ENCODE data around the gene PFKFB3. TPM values are rescaled to one million over a fixed set of nuclear protein-coding genes. Genes with fewer than 3 reads are reported as not detected.

Gene PFKFB3
- polyA plus RNA-seq, 3 donors: 12.2 to 101 (median 15.8) TPM

DNA sequence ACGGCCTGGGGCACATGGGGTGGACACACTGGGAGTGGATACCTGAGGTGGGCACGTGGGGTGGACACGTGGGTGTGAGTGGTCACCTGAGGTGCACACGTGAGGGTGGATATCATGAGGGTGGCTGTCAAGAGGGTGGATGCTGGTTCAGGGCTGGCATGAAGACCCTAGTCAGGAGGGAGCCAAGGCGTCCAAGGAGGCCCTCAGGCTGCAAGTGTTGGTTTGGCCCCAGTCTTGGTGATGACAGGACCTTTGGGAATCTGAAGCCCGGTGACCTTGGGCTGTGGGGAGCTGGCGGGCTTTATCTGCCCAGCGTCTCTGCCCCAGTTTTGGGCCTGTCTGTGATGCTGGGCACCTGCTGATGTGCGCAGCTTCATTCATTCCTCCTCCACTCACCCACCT, 24.9 kb upstream of the PFKFB3 start:
- Mint-ChIP-seq H3K4me1 (peaks cover 26% of the 10 kb centered on the region), H3K9me3 (peaks cover 0 to 2% (median 0%) of the 10 kb centered on the region in 7 donors), H3K36me3 (peaks cover 35 to 41% of the 10 kb centered on the region in 2 donors), H3K27ac (peak overlapping the region in 2 of 7 donors; percentile 15 to 20), H3K4me3 (no peak overlapping the region), H3K27me3 (ENCODE audit: low read depth in 3 of 3) (peaks cover 1 to 2% (median 2%) of the 10 kb centered on the region in 3 donors)
- peaks cover 0 to 12% of the 10 kb centered on the region in 2 donors for H3K36me3 ChIP-seq (replicated peaks in 1 of 2; ENCODE audit: control insufficient read depth in 1 of 2, insufficient read depth in 2 of 2, low read length in 2 of 2)
- no peak overlapping the region for H3K4me2 ChIP-seq (replicated peaks; ENCODE audit: extremely low read depth, low read length, poor library complexity, severe bottlenecking)
- intact Hi-C loops (cut with micrococcal nuclease): no loop called here
- H3K4me1 ChIP-seq (ENCODE audit: control insufficient read depth in 1 of 2, insufficient read depth in 2 of 2, low read length in 2 of 2): peaks cover 3 to 16% of the 10 kb centered on the region in 2 donors
- no peak overlapping the region for H2AFZ ChIP-seq (ENCODE audit: insufficient read depth, low read depth, low read length, poor library complexity, severe bottlenecking)
- no peak for DNase-seq
- H3K79me2 ChIP-seq (ENCODE audit: insufficient read depth, low read length): peaks cover 71% of the 10 kb centered on the region
- no peaks in the 10 kb centered on the region for H3K27me3 ChIP-seq (ENCODE audit: control insufficient read depth in 2 of 2, insufficient read depth in 2 of 2, low read length in 2 of 2)
- no peak overlapping the region for H3K9ac ChIP-seq (ENCODE audit: insufficient read depth, low read length, poor library complexity, severe bottlenecking)
- TF ChIP-seq, protein P1, sequence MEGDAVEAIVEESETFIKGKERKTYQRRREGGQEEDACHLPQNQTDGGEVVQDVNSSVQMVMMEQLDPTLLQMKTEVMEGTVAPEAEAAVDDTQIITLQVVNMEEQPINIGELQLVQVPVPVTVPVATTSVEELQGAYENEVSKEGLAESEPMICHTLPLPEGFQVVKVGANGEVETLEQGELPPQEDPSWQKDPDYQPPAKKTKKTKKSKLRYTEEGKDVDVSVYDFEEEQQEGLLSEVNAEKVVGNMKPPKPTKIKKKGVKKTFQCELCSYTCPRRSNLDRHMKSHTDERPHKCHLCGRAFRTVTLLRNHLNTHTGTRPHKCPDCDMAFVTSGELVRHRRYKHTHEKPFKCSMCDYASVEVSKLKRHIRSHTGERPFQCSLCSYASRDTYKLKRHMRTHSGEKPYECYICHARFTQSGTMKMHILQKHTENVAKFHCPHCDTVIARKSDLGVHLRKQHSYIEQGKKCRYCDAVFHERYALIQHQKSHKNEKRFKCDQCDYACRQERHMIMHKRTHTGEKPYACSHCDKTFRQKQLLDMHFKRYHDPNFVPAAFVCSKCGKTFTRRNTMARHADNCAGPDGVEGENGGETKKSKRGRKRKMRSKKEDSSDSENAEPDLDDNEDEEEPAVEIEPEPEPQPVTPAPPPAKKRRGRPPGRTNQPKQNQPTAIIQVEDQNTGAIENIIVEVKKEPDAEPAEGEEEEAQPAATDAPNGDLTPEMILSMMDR (IDR thresholded peaks at IDR 0.05): no peak
- WGBS (ENCODE audit: insufficient coverage): 96% methylated on average over 8 of the region's 9 CpGs
- H3K4me3 ChIP-seq (replicated peaks in 1 of 3; ENCODE audit: low read depth in 2 of 3, low read length in 3 of 3): no peak overlapping the region
- H4K20me1 ChIP-seq (ENCODE audit: insufficient read depth, low read length): peaks cover 94% of the 10 kb centered on the region
- H3K9me3 ChIP-seq (replicated peaks in 1 of 2; ENCODE audit: control insufficient read depth in 1 of 2, insufficient read depth in 1 of 2, low read length in 2 of 2): no peaks in the 10 kb centered on the region
- H3K27ac ChIP-seq (ENCODE audit: low read depth in 1 of 2, low read length in 2 of 2): no peak overlapping the region

GRCh38 chr10:6178581-6178980, 24.2 kb upstream of the PFKFB3 start:
- Mint-ChIP-seq H3K36me3 (peaks cover 33 to 35% of the 10 kb centered on the region in 2 donors), H3K9me3 (peaks cover 0 to 2% (median 0%) of the 10 kb centered on the region in 7 donors), H3K27ac (peak overlapping the region in 1 of 7 donors; percentile 15), H3K27me3 (ENCODE audit: low read depth in 3 of 3) (peaks cover 0 to 2% (median 1%) of the 10 kb centered on the region in 3 donors), H3K4me1 (peaks cover 19% of the 10 kb centered on the region), H3K4me3 (no peak overlapping the region)
- WGBS (ENCODE audit: insufficient coverage): 98% methylated on average over 12 of the region's 17 CpGs
- H3K4me1 ChIP-seq (ENCODE audit: control insufficient read depth in 1 of 2, insufficient read depth in 2 of 2, low read length in 2 of 2): peaks cover 0 to 13% of the 10 kb centered on the region in 2 donors
- intact Hi-C loops (cut with micrococcal nuclease): no loop called here
- peaks cover 87% of the 10 kb centered on the region for H4K20me1 ChIP-seq (ENCODE audit: insufficient read depth, low read length)
- peaks cover 0 to 10% of the 10 kb centered on the region in 2 donors for H3K36me3 ChIP-seq (replicated peaks in 1 of 2; ENCODE audit: control insufficient read depth in 1 of 2, insufficient read depth in 2 of 2, low read length in 2 of 2)
- TF ChIP-seq, protein P1 (IDR thresholded peaks at IDR 0.05): no peak
- DNase-seq: no peak
- H3K9ac ChIP-seq (ENCODE audit: insufficient read depth, low read length, poor library complexity, severe bottlenecking): no peak overlapping the region
- H2AFZ ChIP-seq (ENCODE audit: insufficient read depth, low read depth, low read length, poor library complexity, severe bottlenecking): no peak overlapping the region
- H3K27me3 ChIP-seq (ENCODE audit: control insufficient read depth in 2 of 2, insufficient read depth in 2 of 2, low read length in 2 of 2): no peaks in the 10 kb centered on the region
- no peaks in the 10 kb centered on the region for H3K9me3 ChIP-seq (replicated peaks in 1 of 2; ENCODE audit: control insufficient read depth in 1 of 2, insufficient read depth in 1 of 2, low read length in 2 of 2)
- no peak overlapping the region for H3K27ac ChIP-seq (ENCODE audit: low read depth in 1 of 2, low read length in 2 of 2)
- no peak overlapping the region for H3K4me2 ChIP-seq (replicated peaks; ENCODE audit: extremely low read depth, low read length, poor library complexity, severe bottlenecking)
- peaks cover 64% of the 10 kb centered on the region for H3K79me2 ChIP-seq (ENCODE audit: insufficient read depth, low read length)
- H3K4me3 ChIP-seq (replicated peaks in 1 of 3; ENCODE audit: low read depth in 2 of 3, low read length in 3 of 3): no peak overlapping the region
